ENCODE measurements around the gene ZNF275. TPM values are rescaled to one million over a fixed set of nuclear protein-coding genes. Genes with fewer than 3 reads are reported as not detected.
"Not testable (repeated sequence)": the region's sequence is repeated elsewhere in the genome, so short reads cannot be mapped to it uniquely, and the experiment has no call there.

ZNF275 gene
- polyA plus RNA-seq = 4.9 TPM

GRCh38 chrX:153333821-153334653, at the start of gene ZNF275:
TSS of gene ZNF275 (plus strand) at chrX:153334153. CDS start at chrX:153336680, 2,527 bp downstream.
- Mint-ChIP-seq H3K9me3 (peaks cover under 1 to 2% (median under 1%) of the 10 kb centered on the region in 3 donors), H3K4me1 (peaks cover 18 to 26% (median 25%) of the 10 kb centered on the region in 3 donors), H3K36me3 (no peaks in the 10 kb centered on the region), H3K4me3 (peak within 1 kb of the TSS; percentile 81 to 95 (median 85)), H3K27ac (peak within 1 kb of the TSS in 2 of 3 donors; percentile 76 to 86), H3K27me3 (no peaks in the 10 kb centered on the region)

- not testable (repeated sequence) for H3K27ac Mint-ChIP-seq, H3K27me3 Mint-ChIP-seq, H3K36me3 Mint-ChIP-seq, H3K9me3 Mint-ChIP-seq, H3K4me1 Mint-ChIP-seq, H3K4me3 Mint-ChIP-seq
Measured at GRCh38 chrX:153285678-153286077, 48.3 kb upstream of the ZNF275 start.

GRCh38 chrX:153288807-153289206, 45.1 kb upstream of the ZNF275 start:
- H3K9me3 Mint-ChIP-seq, H3K36me3 Mint-ChIP-seq, H3K4me1 Mint-ChIP-seq, H3K4me3 Mint-ChIP-seq, H3K27ac Mint-ChIP-seq, H3K27me3 Mint-ChIP-seq: not testable (repeated sequence)

GRCh38 chrX:153293485-153294071, 40.4 kb upstream of the ZNF275 start:
- Mint-ChIP-seq H3K4me1 (peaks cover 5 to 14% (median 7%) of the 10 kb centered on the region in 3 donors), H3K4me3 (peak overlapping the region in 1 of 4 donors; percentile 76), H3K27ac (peak overlapping the region in 2 of 3 donors; percentile 58 to 64)
- H3K9me3 Mint-ChIP-seq, H3K27me3 Mint-ChIP-seq, H3K36me3 Mint-ChIP-seq: not testable (repeated sequence)

- H3K4me1 Mint-ChIP-seq = peaks cover 5 to 14% (median 7%) of the 10 kb centered on the region in 3 donors
- H3K36me3 Mint-ChIP-seq = peaks cover 2% of the 10 kb centered on the region
- H3K9me3 Mint-ChIP-seq = no peaks in the 10 kb centered on the region
- peaks cover 11% of the 10 kb centered on the region for H3K27me3 Mint-ChIP-seq
- no peak overlapping the region for H3K4me3 Mint-ChIP-seq
- H3K27ac Mint-ChIP-seq = no peak overlapping the region
Measured at GRCh38 chrX:153297376-153297775, 36.6 kb upstream of the ZNF275 start.

- Mint-ChIP-seq H3K27ac (no peak overlapping the region), H3K4me1 (peaks cover 0 to 3% (median under 1%) of the 10 kb centered on the region in 3 donors), H3K9me3 (peaks cover 0 to 6% (median 0%) of the 10 kb centered on the region in 3 donors), H3K4me3 (no peak overlapping the region), H3K36me3 (peaks cover 2% of the 10 kb centered on the region), H3K27me3 (peaks cover 17% of the 10 kb centered on the region)
Measured at GRCh38 chrX:153299855-153300254, 34.1 kb upstream of the ZNF275 start.

- Mint-ChIP-seq H3K36me3 (peaks cover 2% of the 10 kb centered on the region), H3K27ac (no peak overlapping the region), H3K27me3 (peaks cover 18% of the 10 kb centered on the region), H3K9me3 (peaks cover 0 to 6% (median 0%) of the 10 kb centered on the region in 3 donors), H3K4me3 (no peak overlapping the region), H3K4me1 (peaks cover 0 to 3% (median 0%) of the 10 kb centered on the region in 3 donors)
Measured at GRCh38 chrX:153301746-153302145, 32.2 kb upstream of the ZNF275 start.

GRCh38 chrX:153302796-153303195, 31.2 kb upstream of the ZNF275 start:
- Mint-ChIP-seq H3K9me3 (peaks cover 0 to 6% (median 0%) of the 10 kb centered on the region in 3 donors), H3K4me1 (peaks cover 0 to 3% (median 0%) of the 10 kb centered on the region in 3 donors), H3K27ac (no peak overlapping the region), H3K36me3 (peaks cover 2% of the 10 kb centered on the region), H3K4me3 (no peak overlapping the region), H3K27me3 (peaks cover 15% of the 10 kb centered on the region)

- H3K9me3 Mint-ChIP-seq = peaks cover 0 to 6% (median 0%) of the 10 kb centered on the region in 3 donors
- H3K27me3 Mint-ChIP-seq = peaks cover 15% of the 10 kb centered on the region
- H3K4me3 Mint-ChIP-seq = no peak overlapping the region
- H3K4me1 Mint-ChIP-seq = peaks cover 0 to 3% (median 0%) of the 10 kb centered on the region in 3 donors
- H3K27ac Mint-ChIP-seq = no peak overlapping the region
- H3K36me3 Mint-ChIP-seq = peaks cover 2% of the 10 kb centered on the region
Measured at GRCh38 chrX:153303276-153304262, 30.4 kb upstream of the ZNF275 start.

- H3K4me1 Mint-ChIP-seq = peaks cover 0 to 3% (median 0%) of the 10 kb centered on the region in 3 donors
- no peak overlapping the region for H3K27ac Mint-ChIP-seq
- H3K9me3 Mint-ChIP-seq = peaks cover 0 to 6% (median 0%) of the 10 kb centered on the region in 3 donors
- no peak overlapping the region for H3K4me3 Mint-ChIP-seq
- peaks cover 13% of the 10 kb centered on the region for H3K27me3 Mint-ChIP-seq
- H3K36me3 Mint-ChIP-seq = peaks cover 2% of the 10 kb centered on the region
Measured at GRCh38 chrX:153304988-153305736, 28.8 kb upstream of the ZNF275 start.

- H3K36me3 Mint-ChIP-seq = peaks cover 2% of the 10 kb centered on the region
- H3K27me3 Mint-ChIP-seq = peaks cover 16% of the 10 kb centered on the region
- H3K4me3 Mint-ChIP-seq = no peak overlapping the region
- peaks cover 0 to 6% (median 0%) of the 10 kb centered on the region in 3 donors for H3K9me3 Mint-ChIP-seq
- no peak overlapping the region for H3K27ac Mint-ChIP-seq
- H3K4me1 Mint-ChIP-seq = peaks cover 0 to 3% (median 0%) of the 10 kb centered on the region in 3 donors
Measured at GRCh38 chrX:153305972-153306371, 28.0 kb upstream of the ZNF275 start.

GRCh38 chrX:153306527-153307115, 27.3 kb upstream of the ZNF275 start:
- Mint-ChIP-seq H3K4me3 (no peak overlapping the region), H3K27me3 (peaks cover 17% of the 10 kb centered on the region), H3K9me3 (peaks cover 0 to 6% (median 0%) of the 10 kb centered on the region in 3 donors), H3K36me3 (no peaks in the 10 kb centered on the region), H3K27ac (no peak overlapping the region), H3K4me1 (peaks cover 0 to 3% (median 0%) of the 10 kb centered on the region in 3 donors)

GRCh38 chrX:153307276-153308178, 26.4 kb upstream of the ZNF275 start:
- Mint-ChIP-seq H3K4me3 (no peak overlapping the region), H3K4me1 (peaks cover 0 to 3% (median 0%) of the 10 kb centered on the region in 3 donors), H3K27ac (no peak overlapping the region), H3K36me3 (no peaks in the 10 kb centered on the region), H3K9me3 (peaks cover 0 to 6% (median 0%) of the 10 kb centered on the region in 3 donors), H3K27me3 (peaks cover 15% of the 10 kb centered on the region)

Data from IgD-negative memory B cell (primary cell).